Camera-type eye (tissue), 1 donor: ENCODE results near the gene RAB33A. TPM values are rescaled to one million over a fixed set of nuclear protein-coding genes. Genes with fewer than 3 reads are reported as not detected.

Experiments
- total RNA-seq: library from RNA; depleted of rRNA; stranded (reverse); fragments of >200 nt; gene quantifications from one replicate; pipeline ENCODE4 v1.2.3, GENCODE V29; 2014

RAB33A gene
- total RNA-seq: 8.0 TPM

GRCh38 chrX:130171446-130172126 lies at the start of gene RAB33A:
Gene RAB33A (plus strand): TSS chrX:130171962. CDS start chrX:130172063, 101 bp downstream.

GRCh38 chrX:130165703-130166502 lies 5.9 kb upstream of the RAB33A start, which contains the start of gene AIFM1:
Gene AIFM1 (minus strand): TSS chrX:130165841. CDS start chrX:130165656, 185 bp downstream.

Other genes starting within 250 kb of the RAB33A start
- 10.4 TPM for gene BCORL1, start 189.3 kb upstream of the RAB33A start, total RNA-seq
- 6.5 TPM for gene ELF4, start 61.5 kb upstream of the RAB33A start, total RNA-seq
- gene AIFM1, start 6.1 kb upstream of the RAB33A start, total RNA-seq: 20.5 TPM
- gene ZNF280C, start 96.9 kb downstream of the RAB33A start, total RNA-seq: 9.8 TPM
- 29.0 TPM for gene SLC25A14, start 168.0 kb downstream of the RAB33A start, total RNA-seq
- gene GPR119, start 213.7 kb downstream of the RAB33A start, total RNA-seq: not detected
- gene RBMX2, start 230.0 kb downstream of the RAB33A start, total RNA-seq: 19.4 TPM